GM12878 (cell line): ENCODE results near the gene AOPEP. TPM values are rescaled to one million over a fixed set of nuclear protein-coding genes. Genes with fewer than 3 reads are reported as not detected.

ENCODE experiments used
- ATAC-seq: fragments of 200-7000 bp; cut with Tn5 transposase; 3 replicates; pipeline ENCODE4 v1.9.1; 2020; ENCODE audit warnings: mild to moderate bottlenecking, moderate library complexity
- BruUV-seq: library from RNA; stranded (reverse); fragments of 400-500 nt; replicated peaks from 2 replicates; lab custom pipeline; 2021; lab: Mats Ljungman, UMichigan
- CTCF ChIA-PET: fragments of 300-600 bp; sonication (Branson Sonifier 250); formaldehyde crosslinking; extraction: SDS; loops from one replicate; lab custom pipeline; 2021; ENCODE audit warnings: inconsistent platforms; lab: Yijun Ruan, JAX
- POLR2A ChIA-PET: fragments of 350-600 bp; formaldehyde crosslinking; extraction: SDS; loops from one replicate; lab custom pipeline; 2021; ENCODE audit warnings: inconsistent platforms; lab: Charles Lee
- RAD21 ChIA-PET: fragments of 300-600 bp; sonication (Branson Sonifier 250); formaldehyde crosslinking; loops from one replicate; lab custom pipeline; 2023; ENCODE audit warnings: antibody characterized with exemption; ENCODE audit not compliant: unreplicated experiment; lab: Charles Lee
- SMC1A ChIA-PET: fragments of 300-600 bp; sonication (Branson Sonifier 250); formaldehyde crosslinking; loops from one replicate; lab custom pipeline; 2023; ENCODE audit not compliant: unreplicated experiment, uncharacterized antibody; lab: Charles Lee
- DNase-seq: peaks from one replicate; pipeline ENCODE4 v3.0.0-alpha.2; 2011; ENCODE audit warnings: low read depth, low spot score
- FAIRE-seq: peaks from 3 replicates; lab custom pipeline; 2011; peaks lifted over from hg19 to GRCh38; lab: Jason Lieb, UNC
- H2AFZ ChIP-seq: 2 replicates; pipeline ENCODE4 v1.6.0; 2011; ENCODE audit warnings: low read depth, low read length, control low read depth; ENCODE audit not compliant: control insufficient read depth
- H3K27ac ChIP-seq: 2 replicates; pipeline ENCODE4 v1.5.1; 2011; ENCODE audit warnings: control low read depth; ENCODE audit not compliant: control insufficient read depth, insufficient read depth
- H3K27me3 ChIP-seq, 2 experiments: replicated peaks in 1 of 2; 2 replicates each; pipeline versions ENCODE4 v1.6.0 to v1.6.1; 2011; ENCODE audit warnings: low read length in 1 of 2; ENCODE audit not compliant: control insufficient read depth in 2 of 2, insufficient read depth in 2 of 2
- H3K36me3 ChIP-seq, 2 experiments: 2 replicates each; pipeline ENCODE4 v1.5.1; 2011; ENCODE audit warnings: low read length in 1 of 2; ENCODE audit not compliant: control insufficient read depth in 2 of 2, insufficient read depth in 2 of 2
- H3K4me1 ChIP-seq: 2 replicates; pipeline ENCODE4 v1.6.1; 2011; ENCODE audit warnings: mild to moderate bottlenecking, low read length, moderate library complexity, mixed read lengths; ENCODE audit not compliant: control insufficient read depth, insufficient read depth
- H3K4me2 ChIP-seq: 2 replicates; pipeline ENCODE4 v1.6.0; 2011; ENCODE audit warnings: control low read depth; ENCODE audit not compliant: control insufficient read depth, insufficient read depth
- H3K4me3 ChIP-seq: fragments of 200-600 bp; sonication (generic); 2 replicates; pipeline ENCODE4 v1.5.1; 2016
- H3K79me2 ChIP-seq: 2 replicates; pipeline ENCODE4 v1.6.0; 2011; ENCODE audit warnings: low read length; ENCODE audit not compliant: control insufficient read depth, insufficient read depth
- H3K9ac ChIP-seq: 2 replicates; pipeline ENCODE4 v1.8.0; 2011; ENCODE audit warnings: low read length, control low read depth, mixed read lengths; ENCODE audit not compliant: control insufficient read depth, insufficient read depth
- H3K9me3 ChIP-seq: replicated peaks from 3 replicates; pipeline ENCODE4 v1.5.1; 2011; ENCODE audit warnings: mild to moderate bottlenecking, low read length; ENCODE audit not compliant: control insufficient read depth, insufficient read depth
- H4K20me1 ChIP-seq: 2 replicates; pipeline ENCODE4 v1.6.0; 2011; ENCODE audit not compliant: control insufficient read depth, insufficient read depth
- ATF7 ChIP-seq: fragments of 450-650 bp; IDR thresholded peaks from 2 replicates; pipeline ENCODE4 v1.6.1; 2016; ENCODE audit warnings: low read depth, mild to moderate bottlenecking
- CEBPB ChIP-seq, 2 experiments: fragments of 150-350 bp in 1 of 2; IDR thresholded peaks; 2 replicates each; pipeline ENCODE4 v1.6.1; 2012 to 2014; ENCODE audit warnings: low read depth in 2 of 2, low read length in 2 of 2, borderline replicate concordance in 1 of 2, inconsistent platforms in 1 of 2
- EP300 ChIP-seq, 2 experiments: fragments of 150-350 bp in 1 of 2; IDR thresholded peaks; 2 replicates each; pipeline ENCODE4 v1.6.1; 2011 to 2012; ENCODE audit warnings: low read depth in 2 of 2, low read length in 2 of 2, borderline replicate concordance in 1 of 2, improper control_type of control experiment in 1 of 2, inconsistent platforms in 1 of 2; ENCODE audit not compliant: control insufficient read depth in 1 of 2
- FOS ChIP-seq: IDR thresholded peaks from 3 replicates; pipeline ENCODE4 v1.6.1; 2011; ENCODE audit warnings: borderline replicate concordance; ENCODE audit not compliant: insufficient read length; ENCODE audit errors: extremely low read depth
- HCFC1 ChIP-seq: fragments of 150-350 bp; IDR thresholded peaks from 2 replicates; pipeline ENCODE4 v1.6.1; 2014; ENCODE audit warnings: low read length
- KAT2A ChIP-seq: conservative IDR thresholded peaks from 2 replicates; pipeline ENCODE4 v1.6.1; 2011; ENCODE audit warnings: low read depth, low read length; ENCODE audit not compliant: control insufficient read depth
- MYC ChIP-seq: IDR thresholded peaks from 2 replicates; pipeline ENCODE4 v1.6.1; 2011; ENCODE audit warnings: mild to moderate bottlenecking, low read length, moderate library complexity, inconsistent platforms; ENCODE audit not compliant: insufficient read depth, insufficient replicate concordance, insufficient read length, severe bottlenecking
- NBN ChIP-seq: fragments of 450-650 bp; IDR thresholded peaks from 2 replicates; pipeline ENCODE4 v1.6.1; 2016
- PKNOX1 ChIP-seq: fragments of 450-650 bp; IDR thresholded peaks from 2 replicates; pipeline ENCODE4 v1.6.1; 2016; ENCODE audit warnings: mild to moderate bottlenecking
- SRF ChIP-seq, 2 experiments: IDR thresholded peaks; 2 replicates each; pipeline ENCODE4 v1.6.1; 2011; ENCODE audit warnings: low read depth in 2 of 2, low read length in 2 of 2, mild to moderate bottlenecking in 1 of 2, moderate library complexity in 1 of 2
- STAT1 ChIP-seq: fragments of 450-650 bp; conservative IDR thresholded peaks from 2 replicates; pipeline ENCODE4 v1.6.1; 2014; ENCODE audit warnings: antibody characterized with exemption, mild to moderate bottlenecking
- YBX1 ChIP-seq: fragments of 450-650 bp; IDR thresholded peaks from 2 replicates; pipeline ENCODE4 v1.6.1; 2016; ENCODE audit warnings: antibody characterized with exemption
- ZBED1 ChIP-seq: IDR thresholded peaks from 2 replicates; pipeline ENCODE4 v1.6.1; 2016; ENCODE audit warnings: borderline replicate concordance
- ZBTB33 ChIP-seq: fragments of 450-650 bp; IDR thresholded peaks from 2 replicates; pipeline ENCODE4 v1.6.1; 2017; ENCODE audit warnings: mild to moderate bottlenecking
- ZNF622 ChIP-seq: fragments of 450-650 bp; IDR thresholded peaks from 2 replicates; pipeline ENCODE4 v1.6.1; 2017; ENCODE audit warnings: mild to moderate bottlenecking, inconsistent platforms
- WGBS: methylation state at CpG from one replicate; pipeline ENCODE4 v1.1.6; 2016; ENCODE audit warnings: low lambda C conversion rate; ENCODE audit not compliant: insufficient replicate concordance, insufficient coverage; ENCODE audit errors: missing lambda C conversion rate; 5-methylcytosine and 5-hydroxymethylcytosine counted together
- in situ Hi-C: fragments of 300-500 bp; cut with MboI; formaldehyde crosslinking; loops from 9 replicates; pipeline ENCODE4 v1.14.3; 2018; ENCODE audit warnings: mixed read lengths
- intact Hi-C: fragments of 100-400 bp; cut with micrococcal nuclease; formaldehyde crosslinking; loops from one replicate; pipeline ENCODE4 v1.14.2; 2022; ENCODE audit not compliant: unreplicated experiment
- polyA plus RNA-seq, 11 experiments: library from polyadenylated mRNA; depleted of rRNA in 4 of 11; unstranded in 6 of 11; stranded (reverse) in 5 of 11; fragments of >200 nt; fragmentation: Nextera tagmentation in 4 of 11; fragmentation: Illumina TruSeq in 1 of 11; extraction: Ambion mirVana in 4 of 11; extraction: Trizol in 1 of 11; gene quantifications; 1 replicate in 1 of 11; 2 replicates in 10 of 11; pipeline versions ENCODE4 v1.2.1 to v1.2.3, GENCODE V29; 2011 to 2016; ENCODE audit warnings: inconsistent platforms in 2 of 11, missing spikeins in 2 of 11, low read depth in 1 of 11
- total RNA-seq, 4 experiments: library from RNA; depleted of rRNA in 3 of 4; stranded (reverse); fragments of >200 nt in 3 of 4; fragmentation: Illumina TruSeq in 1 of 4; extraction: Trizol in 1 of 4; gene quantifications; 2 replicates each; pipeline versions ENCODE4 v1.2.1 to v1.2.3, GENCODE V29; 2013 to 2021
- TF ChIP-seq, protein P1 (sequence below): fragments of 150-350 bp; IDR thresholded peaks from 2 replicates; pipeline ENCODE4 v1.6.1; 2016; ENCODE audit warnings: low read depth, low read length

The AOPEP gene
- total and polyA plus RNA-seq, 10 of the 15 experiments (the other 5 are each of a cell fraction or from before 2014, with no cell fraction given) = 2.3 to 16.9 (median 10.1) TPM

GRCh38 chr9:94718936-94719335 lies 7.6 kb upstream of the AOPEP start:
- H3K9me3 ChIP-seq = no peaks in the 10 kb centered on the region
- ATAC-seq (no peak), FAIRE-seq (no peak), DNase-seq (no peak)
- no peaks in the 10 kb centered on the region for H3K79me2 ChIP-seq
- no peak overlapping the region for H3K9ac ChIP-seq
- in situ Hi-C loops (no loop called here), intact Hi-C loops (no loop called here)
- no peak overlapping the region for H3K27ac ChIP-seq
- H3K4me1 ChIP-seq = no peaks in the 10 kb centered on the region
- ChIA-PET RAD21 (no interaction called here), SMC1A (no interaction called here), POLR2A (no interaction called here), CTCF (interaction anchor here (0.6 kb wide), 1 partner anchor 590 kb away, joined by 3 read pairs; no protein-coding TSS in a partner anchor)
- no peaks in the 10 kb centered on the region for H4K20me1 ChIP-seq
- no peaks in the 10 kb centered on the region for H3K27me3 ChIP-seq
- H3K4me2 ChIP-seq = no peak overlapping the region
- BruUV-seq = no TSS peak
- WGBS = 23% methylated on average over 1 of the region's 1 CpG
- TF ChIP-seq ZNF622 = no peak
- TF ChIP-seq YBX1 = no peak
- no peak for TF ChIP-seq EP300 (IDR thresholded peaks at IDR 0.05; ENCODE audit: borderline replicate concordance in 1 of 2, control insufficient read depth in 1 of 2, low read depth in 2 of 2, low read length in 2 of 2)
- TF ChIP-seq FOS = no peak
- no peak for TF ChIP-seq KAT2A
- TF ChIP-seq, protein P1, sequence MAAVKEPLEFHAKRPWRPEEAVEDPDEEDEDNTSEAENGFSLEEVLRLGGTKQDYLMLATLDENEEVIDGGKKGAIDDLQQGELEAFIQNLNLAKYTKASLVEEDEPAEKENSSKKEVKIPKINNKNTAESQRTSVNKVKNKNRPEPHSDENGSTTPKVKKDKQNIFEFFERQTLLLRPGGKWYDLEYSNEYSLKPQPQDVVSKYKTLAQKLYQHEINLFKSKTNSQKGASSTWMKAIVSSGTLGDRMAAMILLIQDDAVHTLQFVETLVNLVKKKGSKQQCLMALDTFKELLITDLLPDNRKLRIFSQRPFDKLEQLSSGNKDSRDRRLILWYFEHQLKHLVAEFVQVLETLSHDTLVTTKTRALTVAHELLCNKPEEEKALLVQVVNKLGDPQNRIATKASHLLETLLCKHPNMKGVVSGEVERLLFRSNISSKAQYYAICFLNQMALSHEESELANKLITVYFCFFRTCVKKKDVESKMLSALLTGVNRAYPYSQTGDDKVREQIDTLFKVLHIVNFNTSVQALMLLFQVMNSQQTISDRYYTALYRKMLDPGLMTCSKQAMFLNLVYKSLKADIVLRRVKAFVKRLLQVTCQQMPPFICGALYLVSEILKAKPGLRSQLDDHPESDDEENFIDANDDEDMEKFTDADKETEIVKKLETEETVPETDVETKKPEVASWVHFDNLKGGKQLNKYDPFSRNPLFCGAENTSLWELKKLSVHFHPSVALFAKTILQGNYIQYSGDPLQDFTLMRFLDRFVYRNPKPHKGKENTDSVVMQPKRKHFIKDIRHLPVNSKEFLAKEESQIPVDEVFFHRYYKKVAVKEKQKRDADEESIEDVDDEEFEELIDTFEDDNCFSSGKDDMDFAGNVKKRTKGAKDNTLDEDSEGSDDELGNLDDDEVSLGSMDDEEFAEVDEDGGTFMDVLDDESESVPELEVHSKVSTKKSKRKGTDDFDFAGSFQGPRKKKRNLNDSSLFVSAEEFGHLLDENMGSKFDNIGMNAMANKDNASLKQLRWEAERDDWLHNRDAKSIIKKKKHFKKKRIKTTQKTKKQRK = no peak
- no peak for TF ChIP-seq SRF (IDR thresholded peaks at IDR 0.05; ENCODE audit: low read depth in 2 of 2, low read length in 2 of 2)
- TF ChIP-seq MYC = no peak
- TF ChIP-seq PKNOX1 = no peak
- no peak for TF ChIP-seq STAT1
- no peak for TF ChIP-seq HCFC1
- TF ChIP-seq CEBPB (IDR thresholded peaks at IDR 0.05; ENCODE audit: borderline replicate concordance in 1 of 2, low read depth in 2 of 2, low read length in 2 of 2) = no peak
- TF ChIP-seq ZBED1 = no peak
- TF ChIP-seq ATF7 = no peak
- no peak for TF ChIP-seq ZBTB33
- TF ChIP-seq NBN = no peak
- no peaks in the 10 kb centered on the region for H3K36me3 ChIP-seq
- H3K4me3 ChIP-seq = no peak overlapping the region
- no peak overlapping the region for H2AFZ ChIP-seq
